ENCODE measurements around the gene ZFAND6. TPM values are rescaled to one million over a fixed set of nuclear protein-coding genes. Genes with fewer than 3 reads are reported as not detected.
"Not testable (repeated sequence)": the region's sequence is repeated elsewhere in the genome, so short reads cannot be mapped to it uniquely, and the experiment has no call there.

Gene ZFAND6
- total RNA-seq, 4 donors from 2014 or later, result 71.1 to 102 (median 82.5) TPM

- DNase-seq, result no peak
- TF ChIP-seq CTCF (IDR thresholded peaks at IDR 0.05) (no peak), POLR2A (IDR thresholded peaks at IDR 0.05) (no peak)
- peaks cover 0 to 36% (median 0%) of the 10 kb centered on the region in 3 donors for H3K4me1 ChIP-seq
- H3K27me3 ChIP-seq, result no peaks in the 10 kb centered on the region
- WGBS, 2 donors, result 59 to 60% methylated on average over 3 of the region's 3 CpGs
- intact Hi-C loops (cut with DNase I), result no loop called here
- H3K36me3 ChIP-seq, result peaks cover 0 to 8% (median 0%) of the 10 kb centered on the region in 3 donors
- H3K27ac ChIP-seq, result no peak overlapping the region
- no peaks in the 10 kb centered on the region for H3K9me3 ChIP-seq
- no peak overlapping the region for H3K4me3 ChIP-seq
Measured at GRCh38 chr15:80099241-80099640, 39.8 kb downstream of the ZFAND6 start.

GRCh38 chr15:80099662-80100061, 40.2 kb downstream of the ZFAND6 start:
- H3K27me3 ChIP-seq; H3K4me3 ChIP-seq; DNase-seq; H3K36me3 ChIP-seq; intact Hi-C loops (cut with DNase I); H3K9me3 ChIP-seq; H3K27ac ChIP-seq: not testable (repeated sequence)
- peaks cover 0 to 32% (median 0%) of the 10 kb centered on the region in 3 donors for H3K4me1 ChIP-seq
- 88 to 98% methylated on average over 6 of the region's 6 CpGs for WGBS, 2 donors

- H3K27me3 ChIP-seq, result no peaks in the 10 kb centered on the region
- H3K9me3 ChIP-seq, result no peaks in the 10 kb centered on the region
- intact Hi-C loops (cut with DNase I), result no loop called here
- H3K4me3 ChIP-seq, result no peak overlapping the region
- peaks cover 0 to 28% (median 3%) of the 10 kb centered on the region in 3 donors for H3K4me1 ChIP-seq
- DNase-seq, result no peak
- H3K27ac ChIP-seq, result no peak overlapping the region
- peaks cover 0 to 8% (median 0%) of the 10 kb centered on the region in 3 donors for H3K36me3 ChIP-seq
- TF ChIP-seq CTCF (IDR thresholded peaks at IDR 0.05), result no peak
- TF ChIP-seq POLR2A (IDR thresholded peaks at IDR 0.05), result no peak
Measured at GRCh38 chr15:80100247-80100646, 40.8 kb downstream of the ZFAND6 start.

GRCh38 chr15:80105193-80105592, 45.7 kb downstream of the ZFAND6 start:
- Histone ChIP-seq H3K36me3 (peaks cover 0 to 8% (median 0%) of the 10 kb centered on the region in 3 donors), H3K9me3 (no peaks in the 10 kb centered on the region), H3K27ac (peak overlapping the region in 2 of 4 donors; percentile 42 to 47), H3K4me1 (peaks cover 0 to 36% (median 6%) of the 10 kb centered on the region in 3 donors), H3K27me3 (no peaks in the 10 kb centered on the region), H3K4me3 (no peak overlapping the region)
- WGBS, 2 donors, result 83 to 91% methylated on average over 3 of the region's 3 CpGs
- no peak for DNase-seq
- no peak for TF ChIP-seq POLR2A (IDR thresholded peaks at IDR 0.05)
- no peak for TF ChIP-seq CTCF (IDR thresholded peaks at IDR 0.05)
- intact Hi-C loops (cut with DNase I), result no loop called here

- intact Hi-C loops (cut with DNase I), result no loop called here
- DNase-seq, result no peak
- Histone ChIP-seq H3K27me3 (no peaks in the 10 kb centered on the region), H3K27ac (peak overlapping the region in 2 of 4 donors; percentile 47 to 70), H3K4me1 (peaks cover 0 to 36% (median 6%) of the 10 kb centered on the region in 3 donors), H3K36me3 (peaks cover 0 to 8% (median 0%) of the 10 kb centered on the region in 3 donors), H3K4me3 (no peak overlapping the region), H3K9me3 (no peaks in the 10 kb centered on the region)
- 29 to 38% methylated on average over 1 of the region's 1 CpG for WGBS, 2 donors
- TF ChIP-seq POLR2A (IDR thresholded peaks at IDR 0.05), result no peak
- TF ChIP-seq CTCF (IDR thresholded peaks at IDR 0.05), result no peak
Measured at GRCh38 chr15:80105595-80105994, 46.1 kb downstream of the ZFAND6 start.

GRCh38 chr15:80106051-80106450, 46.6 kb downstream of the ZFAND6 start:
- Histone ChIP-seq H3K27me3 (no peaks in the 10 kb centered on the region), H3K4me3 (no peak overlapping the region), H3K27ac (peak overlapping the region in 2 of 4 donors; percentile 47 to 70), H3K9me3 (no peaks in the 10 kb centered on the region), H3K4me1 (peaks cover 0 to 36% (median 6%) of the 10 kb centered on the region in 3 donors), H3K36me3 (peaks cover 0 to 8% (median 0%) of the 10 kb centered on the region in 3 donors)
- no peak for TF ChIP-seq CTCF (IDR thresholded peaks at IDR 0.05)
- no peak for TF ChIP-seq POLR2A (IDR thresholded peaks at IDR 0.05)
- no peak for DNase-seq
- intact Hi-C loops (cut with DNase I), result no loop called here
- WGBS, 2 donors, result 85 to 98% methylated on average over 4 of the region's 4 CpGs

Data from esophagus squamous epithelium (tissue), 5 donors.